BE2C (cell line): ENCODE measurements around the gene SETD7.

ENCODE experiments used
- DNase-seq: peaks from one replicate; pipeline ENCODE4 v3.0.0-alpha.2; 2020
- H3K27me3 ChIP-seq: fragments of 250-450 bp; sonication (Bioruptor Pico); 2 replicates; pipeline ENCODE4 v1.5.1; 2020; ENCODE audit warnings: mild to moderate bottlenecking
- H3K36me3 ChIP-seq: fragments of 250-450 bp; sonication (Bioruptor Pico); 2 replicates; pipeline ENCODE4 v1.5.1; 2020; ENCODE audit warnings: mild to moderate bottlenecking
- H3K4me1 ChIP-seq: fragments of 250-450 bp; sonication (Bioruptor Pico); 2 replicates; pipeline ENCODE4 v1.5.1; 2020
- H3K4me3 ChIP-seq: 2 replicates; pipeline ENCODE4 v1.5.1; 2011; ENCODE audit warnings: low read depth, low read length
- H3K9me3 ChIP-seq: fragments of 250-450 bp; sonication (Bioruptor Pico); 2 replicates; pipeline ENCODE4 v1.5.1; 2020
- TF ChIP-seq, protein P1 (sequence below): IDR thresholded peaks from 2 replicates; pipeline ENCODE4 v1.5.1; 2012; ENCODE audit warnings: mild to moderate bottlenecking, low read depth, low read length

SETD7 gene

DNA sequence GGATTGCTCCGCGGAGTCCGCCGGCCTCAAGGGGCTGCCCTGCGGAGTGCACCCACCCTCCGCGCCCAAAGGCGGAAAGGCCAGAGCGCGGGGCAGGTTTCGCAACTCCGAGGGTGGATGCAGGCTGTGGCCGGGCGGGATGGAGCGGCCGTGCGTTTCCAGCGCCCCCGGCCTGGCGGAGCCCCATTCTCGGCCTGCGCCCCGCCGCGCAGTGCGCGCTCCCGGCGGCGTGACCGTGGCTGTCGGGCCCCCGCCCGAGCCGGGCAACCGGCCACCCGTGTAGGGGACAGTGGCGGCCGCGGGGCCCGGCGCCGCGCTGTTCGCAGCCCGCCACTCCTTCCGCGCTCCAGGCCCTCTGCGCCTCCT, 331 bp downstream of the SETD7 start:
- H3K4me3 ChIP-seq = peak overlapping the region; percentile 70
- H3K9me3 ChIP-seq = no peaks in the 10 kb centered on the region
- peaks cover 47% of the 10 kb centered on the region for H3K4me1 ChIP-seq
- no peaks in the 10 kb centered on the region for H3K27me3 ChIP-seq
- TF ChIP-seq, protein P1, sequence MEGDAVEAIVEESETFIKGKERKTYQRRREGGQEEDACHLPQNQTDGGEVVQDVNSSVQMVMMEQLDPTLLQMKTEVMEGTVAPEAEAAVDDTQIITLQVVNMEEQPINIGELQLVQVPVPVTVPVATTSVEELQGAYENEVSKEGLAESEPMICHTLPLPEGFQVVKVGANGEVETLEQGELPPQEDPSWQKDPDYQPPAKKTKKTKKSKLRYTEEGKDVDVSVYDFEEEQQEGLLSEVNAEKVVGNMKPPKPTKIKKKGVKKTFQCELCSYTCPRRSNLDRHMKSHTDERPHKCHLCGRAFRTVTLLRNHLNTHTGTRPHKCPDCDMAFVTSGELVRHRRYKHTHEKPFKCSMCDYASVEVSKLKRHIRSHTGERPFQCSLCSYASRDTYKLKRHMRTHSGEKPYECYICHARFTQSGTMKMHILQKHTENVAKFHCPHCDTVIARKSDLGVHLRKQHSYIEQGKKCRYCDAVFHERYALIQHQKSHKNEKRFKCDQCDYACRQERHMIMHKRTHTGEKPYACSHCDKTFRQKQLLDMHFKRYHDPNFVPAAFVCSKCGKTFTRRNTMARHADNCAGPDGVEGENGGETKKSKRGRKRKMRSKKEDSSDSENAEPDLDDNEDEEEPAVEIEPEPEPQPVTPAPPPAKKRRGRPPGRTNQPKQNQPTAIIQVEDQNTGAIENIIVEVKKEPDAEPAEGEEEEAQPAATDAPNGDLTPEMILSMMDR = no peak
- no peak for DNase-seq
- H3K36me3 ChIP-seq = peaks cover 3% of the 10 kb centered on the region

DNA sequence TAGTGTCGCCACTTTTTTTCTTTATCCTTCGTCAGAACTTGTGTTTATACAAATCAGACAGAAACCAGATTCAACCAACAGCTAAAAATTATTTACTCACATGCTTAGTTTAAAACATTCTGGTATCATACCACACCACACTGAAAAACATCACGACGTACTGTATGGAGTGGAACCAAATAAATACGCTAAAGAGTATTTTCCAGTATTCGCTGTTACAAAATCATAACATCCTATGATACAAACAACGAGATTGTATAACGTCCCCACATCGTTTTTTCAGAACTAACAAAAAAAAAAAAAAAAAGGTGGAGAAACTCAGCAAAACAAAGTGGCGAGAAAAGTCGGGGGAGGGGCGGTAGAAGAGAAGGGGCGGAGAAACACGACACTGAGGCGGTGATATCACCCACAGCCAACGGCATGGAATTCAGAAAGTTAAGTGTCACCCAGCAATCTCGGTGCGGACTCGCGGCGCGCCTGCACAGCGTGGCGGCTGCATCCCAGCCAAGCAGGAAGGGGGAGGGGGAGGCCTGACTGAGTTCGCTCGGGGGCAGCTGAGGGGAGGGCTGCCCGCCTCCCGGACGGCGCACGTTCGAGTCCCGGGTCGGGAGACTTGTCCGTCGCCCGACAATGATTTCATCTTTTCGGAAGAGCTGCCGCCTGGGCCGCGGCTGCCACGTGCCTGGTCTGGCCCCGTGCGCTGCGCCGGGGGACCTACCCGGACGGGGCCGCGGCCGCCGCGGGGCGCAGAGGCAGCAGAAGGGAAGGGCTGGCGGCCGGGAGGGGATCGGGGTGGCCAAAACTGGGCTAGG, 920 bp downstream of the SETD7 start:
- Histone ChIP-seq H3K36me3 (peaks cover 3% of the 10 kb centered on the region), H3K4me1 (peaks cover 42% of the 10 kb centered on the region), H3K9me3 (no peaks in the 10 kb centered on the region), H3K4me3 (peak overlapping the region; percentile 70), H3K27me3 (no peaks in the 10 kb centered on the region)
- DNase-seq = peak; percentile 96
- TF ChIP-seq, protein P1 = no peak

DNA sequence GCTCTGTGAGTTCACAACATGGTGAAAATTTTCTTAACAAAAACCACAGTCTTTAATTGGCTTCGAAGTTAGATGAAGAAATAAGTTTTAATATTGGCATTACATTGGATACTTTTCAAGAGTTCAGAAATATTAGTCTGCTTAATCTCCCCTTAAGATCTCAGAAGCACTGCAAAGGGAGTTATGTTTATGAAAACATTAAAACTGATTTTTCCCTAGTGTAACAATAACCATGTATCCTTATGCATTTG, 1.5 kb downstream of the SETD7 start:
- Histone ChIP-seq H3K9me3 (no peaks in the 10 kb centered on the region), H3K36me3 (peaks cover 3% of the 10 kb centered on the region), H3K27me3 (no peaks in the 10 kb centered on the region), H3K4me1 (peaks cover 37% of the 10 kb centered on the region), H3K4me3 (peak overlapping the region; percentile 70)
- DNase-seq = no peak
- TF ChIP-seq, protein P1 = no peak

DNA sequence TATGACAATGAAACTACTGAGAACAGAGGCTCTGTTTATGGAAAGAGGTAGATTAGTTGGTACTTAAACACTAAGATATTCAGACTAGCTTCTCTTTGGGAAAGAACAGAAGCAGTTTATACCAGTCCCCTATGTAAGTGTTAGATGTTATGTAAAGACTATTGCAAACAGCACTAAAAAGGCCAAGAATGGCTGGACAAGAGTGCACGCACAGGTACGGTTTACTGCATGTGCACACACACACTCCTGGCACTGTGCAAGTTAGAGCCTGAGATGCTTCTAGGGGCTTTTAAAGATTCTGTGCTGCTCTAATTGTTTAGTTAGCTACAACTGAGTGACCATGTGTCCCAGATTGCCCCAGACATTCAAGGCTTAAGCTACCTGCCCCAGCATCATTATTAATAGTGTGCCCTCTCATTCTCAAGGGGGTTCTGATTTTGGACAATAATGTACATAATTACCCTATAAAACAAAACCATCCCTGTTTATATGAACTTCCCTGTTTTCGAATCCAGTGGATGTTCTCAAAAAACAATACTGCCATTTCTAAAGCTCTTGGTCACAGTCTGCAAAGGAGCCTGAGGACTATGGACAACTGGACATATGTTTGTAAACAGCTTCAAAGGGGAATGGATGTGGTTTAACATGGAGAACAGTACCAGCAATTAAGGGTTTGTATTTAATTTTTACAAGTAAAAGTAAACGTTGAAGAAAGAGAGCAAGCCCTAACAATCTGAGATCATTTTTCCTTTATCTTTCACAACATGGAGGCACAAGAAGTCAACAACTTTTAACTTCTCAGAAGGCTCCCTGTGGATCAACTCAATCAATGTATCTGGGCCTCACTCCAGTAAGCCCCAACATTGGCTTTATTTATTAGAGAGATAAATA, 2.0 kb downstream of the SETD7 start:
- Histone ChIP-seq H3K4me1 (peaks cover 31% of the 10 kb centered on the region; the same call in 1 of the 2 replicates), H3K9me3 (no peaks in the 10 kb centered on the region), H3K36me3 (peaks cover 3% of the 10 kb centered on the region), H3K27me3 (no peaks in the 10 kb centered on the region), H3K4me3 (peak overlapping the region; percentile 70)
- TF ChIP-seq, protein P1 = no peak
- DNase-seq = no peak

DNA sequence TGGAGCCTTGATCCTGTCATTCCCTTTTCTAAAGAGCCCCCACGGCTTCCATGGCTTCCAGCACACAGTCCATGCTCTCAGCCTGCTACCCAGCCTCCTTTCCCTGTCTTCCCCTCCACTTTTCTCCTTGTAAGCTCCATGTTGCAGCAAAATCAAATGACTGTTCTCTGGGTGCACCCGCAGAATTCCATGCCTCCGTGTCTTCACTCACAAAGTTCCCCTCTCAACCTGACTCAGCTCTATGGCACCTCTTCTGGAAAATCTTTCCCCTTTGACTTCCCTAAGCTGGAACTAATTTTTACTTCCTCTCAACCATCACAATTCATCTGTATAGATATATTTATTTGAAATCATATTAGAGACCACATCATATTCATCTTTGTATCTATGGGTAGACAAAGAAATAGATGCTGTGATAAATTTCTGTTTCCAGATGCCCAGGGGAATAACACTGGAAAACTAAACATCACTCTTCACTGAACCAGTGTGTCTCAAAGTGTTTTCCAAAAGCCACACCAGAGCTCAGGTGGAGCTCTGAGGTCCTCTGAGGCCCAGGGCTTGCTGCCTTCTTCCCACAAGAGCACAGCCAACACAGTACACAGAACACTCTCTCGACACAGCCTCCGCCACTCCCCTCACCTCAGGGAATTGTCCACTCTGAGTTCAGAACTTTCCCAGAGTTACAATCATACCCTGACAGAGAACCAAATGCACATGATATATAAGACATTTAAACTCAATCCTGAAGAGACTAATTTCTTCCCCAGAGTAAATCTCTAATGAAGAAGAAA, 3.3 kb downstream of the SETD7 start:
- peaks cover 3% of the 10 kb centered on the region for H3K36me3 ChIP-seq
- H3K4me3 ChIP-seq = no peak overlapping the region
- no peaks in the 10 kb centered on the region for H3K9me3 ChIP-seq
- TF ChIP-seq, protein P1 = no peak
- no peak for DNase-seq
- H3K27me3 ChIP-seq = no peaks in the 10 kb centered on the region
- H3K4me1 ChIP-seq = peaks cover 27% of the 10 kb centered on the region; the same call in 1 of the 2 replicates
